B cell (primary cell): ENCODE measurements around the gene ISG15. TPM values are rescaled to one million over a fixed set of nuclear protein-coding genes. Genes with fewer than 3 reads are reported as not detected.

Experiments
- ATAC-seq: fragments of 200-7000 bp; cut with Tn5 transposase; one replicate; pipeline ENCODE4 v1.10.0; 2021; ENCODE audit warnings: low read depth, mild to moderate bottlenecking, moderate number of reproducible peaks, moderate library complexity
- CTCF ChIA-PET: fragments of 350-600 bp; sonication (Branson Sonifier 250); formaldehyde crosslinking; loops from one replicate; lab custom pipeline; 2021; ENCODE audit warnings: antibody characterized with exemption, inconsistent platforms; lab: Charles Lee
- POLR2A ChIA-PET: fragments of 350-600 bp; sonication (Branson Sonifier 250); formaldehyde crosslinking; loops from one replicate; lab custom pipeline; 2021; ENCODE audit warnings: antibody characterized with exemption; lab: Charles Lee
- DNase-seq: peaks from one replicate; pipeline ENCODE4 v3.0.0; 2013
- H2AFZ ChIP-seq: 2 replicates; pipeline ENCODE4 v1.6.1; 2012; ENCODE audit warnings: mild to moderate bottlenecking, low read depth, low read length; ENCODE audit not compliant: insufficient read depth, poor library complexity, severe bottlenecking
- H3K27ac ChIP-seq, 2 donors: 1 replicate in 1 of 2; 2 replicates in 1 of 2; pipeline ENCODE4 v1.5.1; 2012 to 2013; ENCODE audit warnings: low read length in 2 of 2, mild to moderate bottlenecking in 2 of 2, moderate library complexity in 1 of 2
- H3K27me3 ChIP-seq, 4 experiments: fragments of 200-600 bp in 1 of 4; sonication (generic) in 1 of 4; replicated peaks in 1 of 4; 1 replicate in 2 of 4; 2 replicates in 2 of 4; pipeline versions ENCODE4 v1.6.1 to v1.7.0; 2013 to 2016; ENCODE audit warnings: low read length in 3 of 4, mild to moderate bottlenecking in 2 of 4, mixed read lengths in 1 of 4, moderate library complexity in 1 of 4; ENCODE audit not compliant: insufficient read depth in 4 of 4, control insufficient read depth in 3 of 4; ENCODE audit errors: control extremely low read depth in 1 of 4
- H3K36me3 ChIP-seq, 2 experiments: replicated peaks in 1 of 2; 1 replicate in 1 of 2; 2 replicates in 1 of 2; pipeline versions ENCODE4 v1.6.1 to v1.7.1; 2013; ENCODE audit warnings: low read length in 1 of 2; ENCODE audit not compliant: insufficient read depth in 2 of 2, control insufficient read depth in 1 of 2; ENCODE audit errors: control extremely low read depth in 1 of 2, extremely low read depth in 1 of 2
- H3K4me1 ChIP-seq, 2 donors: fragments of 200-600 bp in 1 of 2; sonication (generic) in 1 of 2; 1 replicate in 1 of 2; 2 replicates in 1 of 2; pipeline versions ENCODE4 v1.5.1 to v1.6.1; 2013 to 2017; ENCODE audit warnings: low read length in 2 of 2; ENCODE audit not compliant: control insufficient read depth in 2 of 2, insufficient read depth in 2 of 2
- H3K4me2 ChIP-seq: replicated peaks from 2 replicates; pipeline ENCODE3; 2012; ENCODE audit warnings: mild to moderate bottlenecking, low read depth, low read length; ENCODE audit not compliant: poor library complexity, severe bottlenecking
- H3K4me3 ChIP-seq, 5 experiments: fragments of 200-600 bp in 1 of 5; sonication (generic) in 1 of 5; 1 replicate in 3 of 5; 2 replicates in 2 of 5; pipeline versions ENCODE4 v1.5.1 to v1.7.0; 2011 to 2016; ENCODE audit warnings: low read length in 4 of 5, mild to moderate bottlenecking in 4 of 5, low read depth in 2 of 5, control low read depth in 1 of 5, moderate library complexity in 1 of 5; ENCODE audit not compliant: insufficient read depth in 1 of 5; ENCODE audit errors: control extremely low read depth in 1 of 5, extremely low read depth in 1 of 5
- H3K79me2 ChIP-seq: fragments of 200-600 bp; sonication (generic); one replicate; pipeline ENCODE4 v1.6.0; 2016; ENCODE audit warnings: low read length; ENCODE audit not compliant: control insufficient read depth, insufficient read depth
- H3K9ac ChIP-seq: fragments of 200-600 bp; sonication (generic); 2 replicates; pipeline ENCODE4 v1.6.1; 2017; ENCODE audit warnings: mild to moderate bottlenecking, low read length, moderate library complexity
- H3K9me3 ChIP-seq, 3 donors: one replicate each; pipeline versions ENCODE4 v1.6.1 to v1.7.1; 2013; ENCODE audit warnings: low read length in 2 of 3; ENCODE audit not compliant: control insufficient read depth in 2 of 3, insufficient read depth in 1 of 3; ENCODE audit errors: control extremely low read depth in 1 of 3
- H4K20me1 ChIP-seq: 2 replicates; pipeline ENCODE4 v1.6.0; 2012; ENCODE audit warnings: mild to moderate bottlenecking, low read length; ENCODE audit not compliant: insufficient read depth, control insufficient read depth, poor library complexity, severe bottlenecking
- H3K27ac Mint-ChIP-seq: one replicate; pipeline ENCODE4 v1.8.0; 2021; ENCODE audit warnings: mixed read lengths
- H3K27me3 Mint-ChIP-seq: one replicate; pipeline ENCODE4 v1.8.0; 2021; ENCODE audit warnings: mixed read lengths
- H3K4me1 Mint-ChIP-seq: one replicate; pipeline ENCODE4 v1.8.0; 2021; ENCODE audit warnings: mixed read lengths
- H3K4me3 Mint-ChIP-seq: one replicate; pipeline ENCODE4 v1.8.0; 2021; ENCODE audit warnings: mixed read lengths
- H3K9me3 Mint-ChIP-seq: one replicate; pipeline ENCODE4 v1.8.0; 2022; ENCODE audit warnings: mixed read lengths; ENCODE audit not compliant: insufficient read depth
- EZH2 ChIP-seq: IDR thresholded peaks from 2 replicates; pipeline ENCODE4 v1.6.1; 2012; ENCODE audit warnings: borderline replicate concordance, low read depth, mild to moderate bottlenecking, moderate library complexity, low read length; ENCODE audit not compliant: insufficient read depth, poor library complexity, severe bottlenecking
- WGBS: methylation state at CpG from one replicate; pipeline ENCODE4 v1.1.5; 2013; ENCODE audit warnings: missing lambda C conversion rate; ENCODE audit not compliant: insufficient coverage; 5-methylcytosine and 5-hydroxymethylcytosine counted together
- intact Hi-C: fragments of 100-400 bp; cut with micrococcal nuclease; formaldehyde crosslinking; loops from one replicate; pipeline ENCODE4 v1.10.0; 2022
- polyA plus RNA-seq: library from polyadenylated mRNA; depleted of rRNA; stranded (reverse); fragments of >200 nt; gene quantifications from 2 replicates; pipeline ENCODE4 v1.2.3, GENCODE V29; 2012
- total RNA-seq, 2 donors: library from RNA; stranded (reverse); fragments of 120-200 nt in 1 of 2; gene quantifications; 1 replicate in 1 of 2; 2 replicates in 1 of 2; pipeline versions ENCODE4 v1.2.3 to v1.2.4, GENCODE V29; 2013 to 2022
- TF ChIP-seq, protein P1 (sequence below): fragments of 200-600 bp; IDR thresholded peaks from one replicate; pipeline ENCODE4 v1.8.0; 2022; ENCODE audit warnings: antibody characterized with exemption, mild to moderate bottlenecking

The ISG15 gene
- total and polyA plus RNA-seq, 2 donors (not counting 1 experiment from before 2014, with no cell fraction given) = 28.3 to 91.4 TPM

DNA sequence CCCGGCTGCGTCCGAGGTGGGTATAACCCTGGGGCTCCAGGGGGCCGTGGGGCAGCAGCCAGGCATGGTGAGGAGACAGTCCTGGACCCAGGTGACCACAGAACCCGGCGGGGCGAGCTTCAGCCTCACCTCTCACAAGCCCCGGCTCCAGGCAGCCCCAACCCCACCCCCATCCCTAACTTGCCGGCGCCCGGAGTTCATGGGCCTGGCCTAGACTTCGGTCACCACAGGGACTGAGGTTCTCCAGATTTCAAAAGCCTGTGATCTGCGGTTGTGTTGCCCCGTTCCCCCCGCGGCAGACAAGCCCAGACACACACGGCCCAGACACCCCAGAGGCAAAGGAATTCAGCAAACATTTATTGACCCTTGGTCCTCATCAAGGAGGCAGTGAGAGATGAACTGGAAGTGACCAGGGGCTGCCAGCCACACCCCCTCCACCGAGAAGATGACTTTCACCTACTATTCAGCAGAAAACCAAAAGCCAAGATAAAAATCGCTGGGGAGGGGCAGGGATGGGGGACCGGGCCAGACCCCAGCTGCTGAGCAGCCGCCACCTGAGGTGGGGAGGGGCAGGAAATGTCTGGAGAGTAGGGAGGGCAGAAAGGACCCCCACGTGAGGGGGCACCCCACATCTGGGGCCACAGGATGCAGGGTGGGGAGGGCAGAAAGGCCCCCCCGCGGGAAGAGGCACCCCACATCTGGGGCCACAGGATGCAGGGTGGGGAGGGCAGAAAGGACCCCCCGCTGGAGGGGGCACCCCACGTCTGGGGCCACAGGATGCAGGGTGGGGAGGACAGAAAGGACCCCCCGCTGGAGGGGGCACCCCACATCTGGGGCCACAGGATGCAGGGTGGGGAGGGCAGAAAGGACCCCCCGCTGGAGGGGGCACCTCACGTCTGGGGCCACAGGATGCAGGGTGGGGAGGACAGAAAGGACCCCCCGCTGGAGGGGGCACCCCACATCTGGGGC lies 17.3 kb upstream of the ISG15 start:
- CTCF ChIA-PET = interaction anchor here (1.5 kb wide), 1 partner anchor 11 kb away, joined by 6 read pairs; no protein-coding TSS in a partner anchor
- Histone ChIP-seq H3K36me3 (no peaks in the 10 kb centered on the region), H3K9me3 (peaks cover 0 to 33% (median 3%) of the 10 kb centered on the region in 3 donors), H3K4me2 (no peak overlapping the region), H4K20me1 (no peaks in the 10 kb centered on the region), H3K27ac (no peak overlapping the region), H3K27me3 (peaks cover 0 to 61% (median 18%) of the 10 kb centered on the region in 4 experiments), H2AFZ (no peak overlapping the region), H3K9ac (no peak overlapping the region), H3K4me3 (no peak overlapping the region), H3K4me1 (peaks cover 22 to 29% of the 10 kb centered on the region in 2 donors), H3K79me2 (no peaks in the 10 kb centered on the region)
- ATAC-seq (no peak), DNase-seq (no peak)
- no peak overlapping the region for H3K4me3 Mint-ChIP-seq
- H3K27ac Mint-ChIP-seq = no peak overlapping the region
- peaks cover 32% of the 10 kb centered on the region for H3K27me3 Mint-ChIP-seq
- intact Hi-C loops = no loop called here
- TF ChIP-seq EZH2 = no peak
- TF ChIP-seq, protein P1, sequence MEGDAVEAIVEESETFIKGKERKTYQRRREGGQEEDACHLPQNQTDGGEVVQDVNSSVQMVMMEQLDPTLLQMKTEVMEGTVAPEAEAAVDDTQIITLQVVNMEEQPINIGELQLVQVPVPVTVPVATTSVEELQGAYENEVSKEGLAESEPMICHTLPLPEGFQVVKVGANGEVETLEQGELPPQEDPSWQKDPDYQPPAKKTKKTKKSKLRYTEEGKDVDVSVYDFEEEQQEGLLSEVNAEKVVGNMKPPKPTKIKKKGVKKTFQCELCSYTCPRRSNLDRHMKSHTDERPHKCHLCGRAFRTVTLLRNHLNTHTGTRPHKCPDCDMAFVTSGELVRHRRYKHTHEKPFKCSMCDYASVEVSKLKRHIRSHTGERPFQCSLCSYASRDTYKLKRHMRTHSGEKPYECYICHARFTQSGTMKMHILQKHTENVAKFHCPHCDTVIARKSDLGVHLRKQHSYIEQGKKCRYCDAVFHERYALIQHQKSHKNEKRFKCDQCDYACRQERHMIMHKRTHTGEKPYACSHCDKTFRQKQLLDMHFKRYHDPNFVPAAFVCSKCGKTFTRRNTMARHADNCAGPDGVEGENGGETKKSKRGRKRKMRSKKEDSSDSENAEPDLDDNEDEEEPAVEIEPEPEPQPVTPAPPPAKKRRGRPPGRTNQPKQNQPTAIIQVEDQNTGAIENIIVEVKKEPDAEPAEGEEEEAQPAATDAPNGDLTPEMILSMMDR = no peak
- H3K4me1 Mint-ChIP-seq = peaks cover 10% of the 10 kb centered on the region
- POLR2A ChIA-PET = no interaction called here
- WGBS = 37% methylated on average over 18 of the region's 30 CpGs
- H3K9me3 Mint-ChIP-seq = no peaks in the 10 kb centered on the region
